OCI-LY1 (cell line): ENCODE measurements around the gene IL16.

Experiments
- H2AFZ ChIP-seq: fragments of 200-600 bp; sonication (generic), shearing (Covaris generic); 2 replicates; pipeline ENCODE4 v1.6.0; 2014; ENCODE audit warnings: antibody characterized with exemption, mild to moderate bottlenecking, low read length
- H3F3A ChIP-seq: fragments of 200-600 bp; sonication (generic), shearing (Covaris generic); 2 replicates; pipeline ENCODE4 v1.6.0; 2014; ENCODE audit warnings: mild to moderate bottlenecking, antibody characterized with exemption, low read length, moderate library complexity; ENCODE audit not compliant: insufficient read depth
- H3K27ac ChIP-seq: fragments of 200-600 bp; sonication (generic); 2 replicates; pipeline ENCODE4 v1.5.1; 2014; ENCODE audit warnings: low read length, mixed run types, mild to moderate bottlenecking, low read depth; ENCODE audit not compliant: poor library complexity, severe bottlenecking
- H3K27me3 ChIP-seq: fragments of 200-600 bp; sonication (generic); 2 replicates; pipeline ENCODE4 v1.6.0; 2014; ENCODE audit warnings: antibody characterized with exemption, mild to moderate bottlenecking, low read length, moderate library complexity; ENCODE audit not compliant: insufficient read depth
- H3K36me3 ChIP-seq: fragments of 200-600 bp; sonication (generic); 2 replicates; pipeline ENCODE4 v1.6.1; 2014; ENCODE audit warnings: mild to moderate bottlenecking, antibody characterized with exemption, low read length, moderate library complexity, mixed read lengths; ENCODE audit not compliant: insufficient read depth
- H3K4me1 ChIP-seq: fragments of 200-600 bp; sonication (generic); 2 replicates; pipeline ENCODE4 v1.5.1; 2014; ENCODE audit warnings: mild to moderate bottlenecking, low read length, moderate library complexity; ENCODE audit not compliant: insufficient read depth, severe bottlenecking
- H3K4me2 ChIP-seq: fragments of 200-600 bp; sonication (generic), shearing (Covaris generic); 2 replicates; pipeline ENCODE4 v1.6.1; 2014; ENCODE audit warnings: low read length
- H3K4me3 ChIP-seq: fragments of 200-600 bp; sonication (generic); 2 replicates; pipeline ENCODE4 v1.5.1; 2014; ENCODE audit warnings: low read length, low read depth, mild to moderate bottlenecking, mixed read lengths; ENCODE audit not compliant: poor library complexity, severe bottlenecking
- H3K79me2 ChIP-seq: fragments of 200-600 bp; shearing (Covaris generic); 2 replicates; pipeline ENCODE4 v1.6.1; 2016; ENCODE audit warnings: mixed run types, low read length, mixed read lengths; ENCODE audit not compliant: insufficient read depth
- H3K9ac ChIP-seq: fragments of 200-600 bp; sonication (generic), shearing (Covaris generic); 2 replicates; pipeline ENCODE4 v1.6.1; 2014; ENCODE audit warnings: mild to moderate bottlenecking, low read length, mixed read lengths
- H3K9me2 ChIP-seq: fragments of 200-600 bp; sonication (generic), shearing (Covaris generic); 2 replicates; pipeline ENCODE4 v1.6.1; 2014; ENCODE audit warnings: low read depth, mild to moderate bottlenecking, low read length, mixed read lengths
- H3K9me3 ChIP-seq: fragments of 200-600 bp; shearing (Covaris generic); 2 replicates; pipeline ENCODE4 v1.6.1; 2014; ENCODE audit warnings: low read length, mixed read lengths
- H4K20me1 ChIP-seq: fragments of 200-600 bp; sonication (generic), shearing (Covaris generic); 2 replicates; pipeline ENCODE4 v1.6.0; 2016; ENCODE audit warnings: mild to moderate bottlenecking, low read length; ENCODE audit not compliant: insufficient read depth
- CTCF ChIP-seq: fragments of 200-600 bp; sonication (generic), shearing (Covaris generic); IDR thresholded peaks from 2 replicates; pipeline ENCODE4 v1.5.1; 2017; ENCODE audit warnings: mild to moderate bottlenecking, antibody characterized with exemption, low read length, moderate library complexity, mixed read lengths
- EZH2 ChIP-seq: fragments of 200-600 bp; sonication (generic), shearing (Covaris generic); IDR thresholded peaks from 2 replicates; pipeline ENCODE4 v1.8.0; 2017; ENCODE audit warnings: borderline replicate concordance, mixed run types, mild to moderate bottlenecking, antibody characterized with exemption, low read length, moderate library complexity, mixed read lengths

Gene IL16

GRCh38 chr15:81160312-81161159 lies 36.1 kb upstream of the IL16 start:
- Histone ChIP-seq H3K9ac (no peak overlapping the region), H3K9me3 (no peaks in the 10 kb centered on the region), H3K27ac (no peak overlapping the region), H3K4me1 (no peaks in the 10 kb centered on the region), H3K79me2 (no peaks in the 10 kb centered on the region), H3K4me2 (no peak overlapping the region), H3K9me2 (no peaks in the 10 kb centered on the region), H3K27me3 (0 out of 2 replicates have a peak, but pooled peaks cover 4% of the 10 kb centered on the region), H4K20me1 (no peaks in the 10 kb centered on the region), H3F3A (no peaks in the 10 kb centered on the region), H2AFZ (no peak overlapping the region), H3K36me3 (no peaks in the 10 kb centered on the region), H3K4me3 (no peak overlapping the region)
- TF ChIP-seq CTCF (no peak), EZH2 (no peak)

- no peaks in the 10 kb centered on the region for H3K9me2 ChIP-seq
- 0 out of 2 replicates have a peak, but pooled peaks cover 4% of the 10 kb centered on the region for H3K27me3 ChIP-seq
- H2AFZ ChIP-seq: no peak overlapping the region
- H4K20me1 ChIP-seq: no peaks in the 10 kb centered on the region
- no peaks in the 10 kb centered on the region for H3K79me2 ChIP-seq
- no peak overlapping the region for H3K4me2 ChIP-seq
- no peak overlapping the region for H3K9ac ChIP-seq
- no peaks in the 10 kb centered on the region for H3K36me3 ChIP-seq
- H3K4me3 ChIP-seq: no peak overlapping the region
- TF ChIP-seq EZH2: no peak
- TF ChIP-seq CTCF: no peak
- no peaks in the 10 kb centered on the region for H3K4me1 ChIP-seq
- H3K9me3 ChIP-seq: no peaks in the 10 kb centered on the region
- no peak overlapping the region for H3K27ac ChIP-seq
- no peaks in the 10 kb centered on the region for H3F3A ChIP-seq
Measured at GRCh38 chr15:81161160-81161673, 35.5 kb upstream of the IL16 start.

- Histone ChIP-seq H3K27me3 (0 out of 2 replicates have a peak, but pooled peaks cover 4% of the 10 kb centered on the region), H3K4me2 (no peak overlapping the region), H3K79me2 (no peaks in the 10 kb centered on the region), H3K9ac (no peak overlapping the region), H3K9me3 (no peaks in the 10 kb centered on the region), H3K4me1 (no peaks in the 10 kb centered on the region), H3K9me2 (no peaks in the 10 kb centered on the region), H3K27ac (no peak overlapping the region), H3K36me3 (no peaks in the 10 kb centered on the region), H4K20me1 (no peaks in the 10 kb centered on the region), H3F3A (no peaks in the 10 kb centered on the region), H2AFZ (no peak overlapping the region), H3K4me3 (no peak overlapping the region)
- TF ChIP-seq CTCF (no peak), EZH2 (no peak)
Measured at GRCh38 chr15:81161851-81162250, 34.8 kb upstream of the IL16 start.
